ELF-1 (cell line): ENCODE results near the gene MAML3.
A peak's percentile ranks its signal among the peaks of the same experiment; 100 is the strongest.
"Not testable (repeated sequence)": the region's sequence is repeated elsewhere in the genome, so short reads cannot be mapped to it uniquely, and the experiment has no call there.

Experiments used
- DNase-seq: peaks from one replicate; pipeline ENCODE4 v3.0.0-alpha.2; 2016; ENCODE audit warnings: low read depth, low spot score

Gene MAML3

DNA sequence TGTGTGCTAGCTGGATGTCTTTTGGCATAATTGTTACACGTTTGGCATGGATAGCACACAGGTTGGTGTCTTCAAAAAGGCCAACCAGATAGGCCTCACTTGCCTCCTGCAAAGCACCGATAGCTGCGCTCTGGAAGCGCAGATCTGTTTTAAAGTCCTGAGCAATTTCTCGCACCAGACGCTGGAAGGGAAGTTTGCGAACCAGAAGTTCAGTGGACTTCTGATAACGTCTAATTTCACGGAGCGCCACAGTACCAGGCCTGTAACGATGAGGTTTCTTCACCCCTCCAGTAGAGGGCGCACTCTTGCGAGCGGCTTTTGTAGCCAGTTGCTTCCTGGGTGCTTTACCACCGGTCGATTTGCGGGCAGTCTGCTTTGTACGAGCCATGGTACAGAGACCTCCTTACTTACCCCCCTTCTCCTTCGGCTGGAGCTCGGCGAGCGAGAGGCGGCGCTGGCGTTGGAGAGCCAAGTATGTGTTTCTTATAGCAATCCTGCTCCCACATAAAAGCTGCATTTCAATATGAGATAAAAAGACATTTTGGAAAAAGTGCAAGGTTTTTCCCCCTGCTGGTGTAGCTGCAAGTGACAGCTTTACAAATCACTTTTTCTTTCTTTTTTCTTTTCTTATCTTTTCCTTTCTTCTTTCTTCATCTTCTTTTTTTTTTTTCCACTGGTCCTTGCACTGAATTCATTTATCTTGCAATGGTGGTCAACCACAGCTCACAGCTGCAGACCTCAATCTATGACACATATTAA is 455.6 kb downstream of the MAML3 start:
- not testable (repeated sequence) for DNase-seq

DNA sequence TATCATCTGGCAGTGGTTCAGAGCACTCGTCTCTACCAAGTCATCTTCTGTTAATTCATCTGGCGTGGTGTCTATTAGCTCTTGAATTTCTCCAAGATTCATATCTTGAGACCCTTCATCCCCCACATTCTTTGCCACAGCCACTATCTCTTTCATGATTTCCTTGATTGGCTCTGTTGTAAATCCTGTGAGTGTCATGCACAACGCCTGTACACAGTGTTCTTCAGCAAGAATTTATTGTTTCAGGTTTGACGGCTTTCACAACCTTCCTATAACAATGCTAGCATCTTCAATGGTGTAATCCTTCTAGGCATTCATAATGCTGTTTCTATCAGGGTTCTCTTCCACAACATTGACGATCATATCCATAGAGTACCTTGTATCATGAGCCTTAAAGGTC is 457.5 kb downstream of the MAML3 start:
- DNase-seq, result no peak

DNA sequence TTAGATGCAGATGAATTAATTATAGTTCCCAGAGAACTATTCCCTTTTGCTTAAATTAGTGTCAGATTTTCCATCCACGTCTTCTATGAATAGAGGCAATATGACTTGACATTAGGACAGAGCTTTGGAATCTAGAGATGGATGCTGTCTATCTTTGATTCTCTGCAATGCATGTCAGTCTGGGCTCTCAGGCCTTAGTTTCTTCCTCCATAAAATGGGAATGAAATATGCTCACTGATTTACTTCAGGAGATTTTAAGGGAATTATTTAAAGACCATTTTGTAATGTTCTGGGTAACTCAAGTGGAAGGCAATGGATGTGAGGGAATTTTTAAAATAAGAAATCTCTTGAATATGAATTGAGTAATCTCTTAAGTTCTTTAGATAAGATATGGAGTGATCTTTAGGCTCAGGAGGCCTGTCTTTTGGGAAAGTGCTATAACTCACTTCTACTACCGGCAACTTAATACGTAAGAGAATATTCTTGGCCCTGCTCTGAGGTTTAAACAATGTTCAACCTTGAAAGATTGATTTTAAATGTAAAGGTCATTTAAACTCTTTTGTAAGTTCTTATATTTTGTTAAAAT is 459.4 kb downstream of the MAML3 start:
- DNase-seq, result no peak

DNA sequence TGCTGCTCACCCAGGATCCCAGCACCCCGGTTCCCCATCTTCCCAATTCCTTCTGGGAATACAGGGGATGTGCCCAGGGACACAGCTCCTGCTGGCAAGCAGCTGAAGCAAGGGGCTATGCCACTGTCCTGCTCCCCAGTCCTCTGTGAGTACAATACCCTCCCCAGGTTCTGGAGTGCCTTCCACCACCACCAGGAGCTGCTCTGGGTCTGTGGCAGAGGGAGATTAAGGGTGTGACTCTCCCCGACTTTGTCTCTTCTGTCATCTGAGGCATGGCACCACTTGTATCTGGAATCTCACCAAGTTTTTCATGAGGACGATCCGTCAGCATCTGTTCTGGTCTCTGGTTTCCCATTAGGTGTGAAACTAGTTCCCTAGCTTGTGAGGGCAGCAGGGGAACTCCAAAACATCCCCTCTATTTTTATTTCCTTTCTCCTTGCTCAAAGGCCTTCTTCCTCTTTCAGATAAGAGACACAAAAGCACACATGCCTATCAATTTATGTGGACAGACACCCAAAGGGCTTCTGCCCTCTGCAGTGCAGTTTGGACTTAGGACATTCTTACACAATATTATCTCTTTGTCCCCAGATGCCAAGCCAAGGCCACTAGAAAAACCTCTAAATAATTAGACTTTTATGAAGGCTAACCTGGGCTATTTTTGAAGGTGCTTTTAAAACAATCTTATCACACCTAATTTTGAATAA is 461.5 kb downstream of the MAML3 start:
- no peak for DNase-seq

DNA sequence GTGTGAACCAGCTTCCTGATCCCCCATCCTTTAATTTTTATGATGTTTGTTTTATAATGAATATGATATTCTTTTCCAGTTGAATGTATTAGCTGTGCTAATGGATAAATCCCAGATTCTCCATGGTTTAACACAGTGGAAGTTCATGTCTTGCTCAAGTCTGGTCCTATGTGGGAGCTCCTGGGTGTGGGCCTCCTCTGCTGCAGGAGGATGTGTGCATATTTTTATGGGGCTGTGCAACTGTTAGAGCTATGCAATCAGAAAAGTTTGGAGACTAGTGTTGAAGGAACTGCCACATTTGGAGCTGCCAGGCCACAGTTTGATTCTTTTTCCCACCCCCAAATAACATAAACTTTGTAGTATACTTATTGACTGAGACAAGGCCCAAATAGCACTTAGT is 463.6 kb downstream of the MAML3 start:
- no peak for DNase-seq

DNA sequence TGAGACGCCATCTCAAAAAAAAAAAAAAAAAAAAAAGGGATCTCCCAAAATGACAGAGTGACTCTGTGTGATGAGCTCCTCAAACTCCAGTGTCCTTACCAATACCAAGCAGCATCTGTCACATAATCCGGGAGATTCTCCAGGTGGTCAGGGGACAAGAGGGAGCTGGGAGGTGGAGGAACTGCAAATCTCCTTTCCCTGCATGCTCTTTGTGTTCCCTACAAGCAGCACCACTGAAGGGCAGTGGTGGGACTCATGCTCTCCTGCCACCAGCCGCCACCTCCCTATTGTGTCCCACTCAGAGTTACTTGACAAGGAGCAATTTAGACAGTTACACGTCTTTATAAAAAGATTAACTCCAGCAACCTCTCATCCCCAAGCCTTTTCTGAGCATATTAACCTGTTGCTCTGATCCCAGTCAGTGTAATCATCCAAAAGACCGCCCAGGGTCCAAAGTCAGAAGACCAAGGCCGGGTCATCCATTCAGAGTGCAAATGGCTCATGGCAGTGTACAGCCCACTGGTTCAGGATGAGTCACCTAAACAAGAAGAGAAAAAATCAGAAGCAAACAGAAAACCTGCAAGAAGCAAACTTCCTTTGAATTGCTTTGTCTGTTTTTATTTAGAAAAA is 464.8 kb downstream of the MAML3 start:
- no peak for DNase-seq

DNA sequence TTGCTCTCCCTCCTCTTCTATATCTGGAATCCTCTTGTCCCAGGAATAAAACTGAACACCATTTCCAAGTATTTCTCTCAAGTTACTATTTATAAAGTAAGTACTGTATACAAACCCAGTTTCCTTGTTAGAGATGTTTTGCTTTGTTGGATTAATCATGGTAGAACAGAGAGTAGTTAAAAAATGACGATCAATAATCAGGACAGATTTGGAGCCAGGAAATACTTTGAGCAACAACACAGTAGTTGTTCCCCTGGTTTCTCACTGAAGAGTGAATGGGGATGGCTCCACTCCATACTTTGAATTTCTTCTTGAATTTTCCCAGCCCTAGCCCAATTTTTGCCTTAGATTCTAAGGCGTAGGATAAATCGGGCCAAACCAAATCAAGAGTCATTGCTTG is 467.0 kb downstream of the MAML3 start:
- DNase-seq, result no peak

DNA sequence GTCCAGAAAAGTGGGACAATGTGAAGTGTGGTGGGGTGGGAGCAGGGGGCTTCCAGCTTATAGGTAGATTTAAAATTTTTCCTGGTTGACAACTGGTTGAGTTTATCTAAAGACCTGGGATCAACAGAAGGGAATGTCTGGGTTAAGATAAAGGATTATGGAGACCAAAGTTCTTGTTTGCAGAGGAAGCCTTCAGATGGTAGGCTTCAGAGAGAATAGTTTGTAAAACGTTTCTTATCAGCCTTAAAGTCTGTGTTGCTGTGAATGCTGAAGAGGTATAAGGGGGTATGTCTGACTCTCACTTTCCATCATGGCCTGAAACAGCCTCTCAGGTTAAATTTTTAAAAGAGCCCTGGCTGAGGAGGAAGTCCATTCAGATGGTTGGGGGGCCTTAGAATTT is 467.9 kb downstream of the MAML3 start:
- DNase-seq, result no peak

DNA sequence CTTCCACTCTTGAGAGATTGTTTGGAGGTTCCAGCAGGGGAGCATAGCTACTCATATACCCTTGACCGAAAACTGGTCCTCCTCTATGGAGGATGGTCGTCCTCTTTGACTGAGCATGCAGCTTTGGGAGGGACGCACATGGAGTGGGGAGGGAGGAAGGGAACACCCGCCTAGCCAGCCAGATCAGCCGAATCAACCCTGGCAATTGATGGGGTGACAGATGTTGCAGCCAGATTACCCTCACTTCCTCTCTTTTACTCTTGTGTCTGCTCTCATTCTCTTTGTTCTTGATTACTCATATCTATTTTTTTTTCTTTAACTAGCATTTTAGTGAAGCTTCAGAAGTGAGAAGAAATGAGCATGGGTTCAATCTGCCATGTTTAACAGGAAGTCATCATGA is 468.8 kb downstream of the MAML3 start:
- no peak for DNase-seq

DNA sequence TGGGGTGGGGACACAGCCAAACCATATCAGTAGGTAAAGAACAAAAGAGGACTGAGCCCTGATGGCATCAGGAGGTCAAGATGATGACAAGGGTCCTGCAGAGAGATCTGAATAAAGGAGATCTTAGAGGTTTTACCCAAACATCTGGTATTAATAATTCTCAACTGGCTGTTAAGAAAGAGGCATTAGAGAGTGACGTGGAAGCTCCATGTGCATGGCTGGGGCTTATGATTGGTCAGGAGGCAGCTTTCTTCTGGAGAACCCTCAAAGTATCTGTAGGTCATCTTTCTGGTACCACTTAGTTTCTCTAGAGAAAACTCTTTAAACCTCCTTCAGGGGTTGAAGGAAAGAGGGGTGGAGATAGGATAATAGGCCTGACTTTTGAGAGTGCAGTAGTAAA is 469.6 kb downstream of the MAML3 start:
- DNase-seq, result no peak

DNA sequence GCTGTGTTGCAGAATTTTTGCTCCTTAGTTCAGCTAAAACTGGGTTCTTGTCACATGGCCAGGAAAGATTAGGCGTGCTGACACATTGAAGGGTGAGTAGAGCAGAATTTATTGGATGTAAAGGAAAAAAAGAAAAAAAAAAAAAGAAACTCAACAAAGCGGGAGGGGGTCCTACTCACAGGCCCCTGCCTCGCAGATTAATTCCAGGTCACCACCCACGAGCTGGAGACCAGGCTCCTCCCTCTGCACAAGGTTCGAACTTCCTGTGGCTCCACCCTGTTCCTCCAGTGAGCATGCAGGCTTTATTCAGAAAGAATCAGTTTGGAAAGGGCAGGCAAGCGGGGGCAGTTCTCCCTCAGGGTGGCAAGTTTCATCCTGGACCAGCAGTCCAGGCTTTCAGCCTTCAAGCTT is 471.2 kb downstream of the MAML3 start:
- no peak for DNase-seq

DNA sequence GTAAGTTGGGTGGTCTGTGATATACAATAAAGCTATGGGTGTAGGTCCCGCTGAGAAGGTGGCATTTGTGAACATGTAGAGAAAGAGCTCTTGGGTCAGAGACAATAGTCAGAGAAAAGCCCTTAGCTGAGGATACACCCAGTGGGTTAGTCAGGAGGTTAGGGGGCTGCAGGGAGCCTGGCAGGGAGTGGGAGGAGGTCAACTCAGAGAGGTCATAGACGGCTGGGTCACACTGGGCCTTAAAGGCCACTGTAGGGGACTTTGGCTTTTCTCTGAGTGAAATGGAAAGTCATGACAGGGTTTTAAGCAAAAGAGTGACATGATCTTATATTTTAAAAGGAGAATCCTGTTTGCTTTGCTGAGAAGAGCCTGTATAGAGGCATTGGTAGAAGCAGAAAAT is 471.7 kb downstream of the MAML3 start:
- no peak for DNase-seq

DNA sequence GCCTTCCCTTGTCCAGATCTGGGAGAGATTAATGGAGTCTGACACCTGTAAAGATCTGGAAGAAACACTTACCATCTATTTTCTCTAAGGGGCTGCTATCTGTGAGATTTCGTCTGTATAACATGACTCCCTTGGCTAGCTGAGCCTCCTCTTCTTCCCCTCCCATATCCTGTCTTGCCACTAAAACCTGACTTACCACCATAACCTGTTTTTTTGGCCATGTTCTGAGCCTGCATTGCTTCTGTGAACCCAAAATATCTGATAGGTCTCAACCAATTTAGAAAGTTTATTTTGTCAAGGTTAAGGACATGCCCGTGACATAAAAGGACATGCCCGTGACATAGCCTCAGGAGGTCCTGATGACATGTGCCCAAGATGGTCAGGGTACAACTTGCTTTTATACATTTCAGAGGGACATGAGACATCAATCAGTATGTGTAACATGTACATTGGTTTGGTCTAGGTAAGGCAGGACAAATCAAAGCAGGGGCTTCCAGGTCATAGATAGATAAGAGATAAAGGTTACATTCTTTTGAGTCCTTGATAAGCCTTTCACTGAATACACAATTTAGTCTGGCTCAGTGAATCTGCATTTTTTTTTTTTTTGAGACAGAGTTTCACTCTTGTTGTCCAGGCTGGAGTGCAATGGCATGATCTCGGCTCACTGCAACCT is 476.9 kb downstream of the MAML3 start:
- peak; percentile 17 for DNase-seq

DNA sequence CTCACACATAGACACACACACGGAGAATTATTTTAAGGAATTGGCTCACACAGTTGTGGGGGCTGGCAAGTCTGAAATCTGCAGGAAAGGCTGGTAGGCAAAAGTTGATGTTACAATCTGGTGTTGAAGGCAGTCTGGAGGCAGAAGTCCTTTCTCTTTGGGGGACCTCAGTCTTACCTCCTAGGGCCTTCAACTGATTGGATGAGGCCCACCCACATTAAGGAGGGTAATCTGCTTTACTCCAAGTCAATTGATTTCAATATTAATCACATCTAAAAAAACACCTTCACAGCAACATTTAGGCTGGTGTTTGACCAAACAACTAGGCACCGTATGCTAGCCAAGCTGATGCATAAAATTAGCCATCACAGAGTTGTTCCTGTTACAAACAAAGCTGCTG is 477.6 kb downstream of the MAML3 start:
- DNase-seq, result no peak

DNA sequence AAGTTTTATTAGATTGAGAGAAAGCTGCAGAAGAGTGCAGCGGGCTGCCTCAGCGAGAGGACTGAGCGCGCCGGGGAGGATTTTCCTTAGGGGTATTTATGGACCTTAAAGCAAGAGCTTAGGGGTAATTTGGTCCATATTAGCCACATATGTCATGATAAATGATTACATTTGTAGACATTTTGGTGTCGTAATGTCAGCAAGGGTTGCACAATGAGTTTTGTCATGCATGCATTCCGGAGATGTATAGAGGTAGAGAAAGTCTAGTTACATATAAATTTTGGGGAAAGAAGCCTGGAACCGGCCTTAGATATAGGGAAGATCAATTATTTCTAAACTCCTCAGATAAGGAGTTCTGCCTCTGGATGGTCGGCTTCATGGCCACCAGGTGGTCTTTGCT is 478.3 kb downstream of the MAML3 start:
- no peak for DNase-seq

DNA sequence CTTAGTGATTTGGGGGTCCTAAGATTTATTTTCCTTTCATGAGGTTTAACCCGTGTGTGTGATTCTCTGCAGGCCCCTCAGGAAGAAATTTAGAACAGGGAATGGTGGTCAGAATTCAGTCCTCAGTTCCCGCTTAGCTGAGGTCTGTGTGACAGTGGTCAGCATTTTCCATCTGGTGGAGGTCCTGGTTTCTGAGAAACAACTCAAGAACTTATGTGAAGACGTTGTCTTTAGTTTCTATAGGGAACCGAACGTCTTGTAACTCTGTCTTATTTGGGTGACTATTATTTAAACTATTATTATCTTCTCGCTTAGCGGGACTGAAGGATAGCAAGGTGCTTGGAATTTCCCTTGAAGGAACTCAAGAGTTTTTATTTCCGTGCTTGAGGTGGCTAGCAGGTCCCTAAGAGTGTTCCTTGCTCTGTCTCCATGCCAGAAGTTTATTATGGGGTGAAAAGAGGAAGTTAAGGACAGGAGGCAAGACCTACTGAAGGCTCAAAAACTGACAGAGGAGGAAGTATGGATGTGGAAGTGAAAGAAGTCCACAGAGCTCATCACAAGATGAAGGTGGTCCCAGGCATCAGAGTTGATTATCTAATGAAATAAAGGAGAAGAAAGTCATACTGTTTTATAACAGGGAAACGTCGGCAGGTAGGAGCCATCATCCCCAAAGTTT is 479.0 kb downstream of the MAML3 start:
- no peak for DNase-seq

DNA sequence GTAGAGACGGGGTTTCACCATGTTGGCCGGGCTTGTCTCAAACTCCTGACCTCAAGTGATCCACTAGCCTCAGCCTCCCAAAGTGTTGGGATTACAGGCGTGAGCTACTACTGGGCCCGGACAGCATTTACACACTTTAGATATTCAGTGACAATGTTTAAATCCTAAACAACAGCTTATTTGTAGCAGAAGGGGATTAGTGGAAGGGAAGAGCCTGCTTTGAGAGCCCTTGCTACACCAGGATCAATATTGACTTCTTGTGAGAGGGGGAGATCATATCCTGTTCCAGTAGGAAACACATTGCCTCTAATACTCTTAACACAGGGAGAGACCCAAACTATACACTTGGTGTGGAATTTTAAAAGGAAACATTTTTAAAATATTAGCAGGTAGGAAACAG is 481.3 kb downstream of the MAML3 start:
- DNase-seq, result no peak

DNA sequence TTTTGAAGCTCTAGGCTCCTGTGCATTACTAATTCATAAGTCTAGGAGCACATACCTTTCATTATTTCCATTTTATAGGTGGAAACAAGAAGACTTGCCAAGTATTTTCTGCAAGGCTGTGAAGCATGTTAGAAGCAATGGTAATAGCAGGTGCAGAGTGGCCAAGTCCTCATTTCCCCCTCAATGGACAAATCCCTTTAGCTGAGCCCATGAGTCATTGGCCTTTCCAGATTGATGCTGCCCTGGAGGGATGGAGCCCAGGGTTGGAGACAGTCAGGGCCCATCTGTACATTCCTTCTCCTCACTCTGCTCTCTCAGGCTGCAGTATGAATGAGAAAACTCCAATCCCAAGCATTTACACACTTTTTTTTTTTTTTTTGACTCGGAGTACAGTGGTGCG is 481.8 kb downstream of the MAML3 start:
- DNase-seq, result peak; percentile 48

DNA sequence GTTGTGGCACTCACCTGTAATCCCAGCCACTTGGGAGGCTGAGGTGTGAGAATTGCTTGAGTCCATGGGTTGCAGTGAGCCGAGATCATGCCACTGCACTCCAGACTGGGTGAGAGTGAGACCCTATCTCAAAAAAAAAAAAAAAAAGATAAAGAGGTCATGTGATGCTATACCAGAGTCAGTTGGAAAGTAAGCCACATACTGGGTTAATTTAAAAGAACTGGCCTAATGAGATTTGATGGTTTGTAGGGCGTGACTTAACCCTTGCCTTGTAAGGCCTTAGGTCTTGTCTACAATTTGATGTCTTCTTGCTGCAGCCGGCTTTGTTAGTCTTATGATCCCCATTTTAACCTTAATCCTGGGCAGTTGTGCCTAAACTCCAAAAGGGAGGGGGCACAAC is 483.2 kb downstream of the MAML3 start:
- DNase-seq, result no peak

DNA sequence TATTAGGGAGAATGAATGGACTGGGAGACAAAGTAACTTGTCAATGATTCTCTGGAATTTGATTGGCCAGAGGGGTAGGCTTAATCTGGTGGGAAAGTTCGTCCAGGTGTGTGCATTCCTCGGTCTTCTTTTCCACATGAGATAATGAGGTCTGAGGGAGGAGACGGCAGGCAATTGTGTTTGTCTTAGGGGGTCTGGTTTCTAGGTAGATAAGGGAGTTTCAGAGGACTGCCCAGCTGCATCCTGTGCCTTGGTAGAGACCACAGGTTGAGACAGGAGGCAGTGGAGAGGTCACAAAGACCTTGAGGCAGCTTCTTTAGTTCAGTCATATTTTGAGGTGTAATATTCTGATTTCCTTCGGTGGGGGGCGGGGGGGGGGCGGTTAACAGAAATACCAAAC is 484.1 kb downstream of the MAML3 start:
- peak; percentile 45 for DNase-seq

DNA sequence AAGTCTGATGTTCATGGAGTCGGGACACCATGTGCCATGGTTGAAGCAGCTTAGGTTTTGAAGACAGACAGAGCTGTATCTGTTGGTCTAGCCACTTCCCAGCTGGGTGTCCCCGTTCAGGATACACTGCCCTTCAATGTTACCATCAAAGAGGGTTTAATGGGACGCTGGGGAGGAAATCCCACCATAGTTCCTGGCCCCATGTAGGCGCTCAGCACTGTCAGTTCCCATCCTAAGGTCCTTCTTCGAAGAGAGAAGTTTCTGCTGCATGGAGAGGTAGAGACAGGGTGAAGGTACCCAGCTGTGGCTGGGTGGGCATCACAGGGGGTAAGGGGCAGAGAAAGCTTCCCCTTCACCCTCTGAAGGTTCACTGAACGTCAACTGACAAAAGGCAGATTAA is 484.6 kb downstream of the MAML3 start:
- DNase-seq, result no peak
